Stimulated activated CD4-positive, alpha-beta T cell treated with anti-CD3 and anti-CD28 coated beads, Interleukin-12 subunit alpha, Interleukin-12 subunit beta, amount 100 ng/mL, for 48 hours (primary cell): ENCODE measurements around the gene SLC24A4.

ENCODE experiments used
- DNase-seq, 3 donors: peaks; one replicate each; pipeline ENCODE4 v3.0.0-alpha.2; 2020; ENCODE audit warnings: low read depth in 2 of 3, low spot score in 1 of 3

The SLC24A4 gene

GRCh38 chr14:92472860-92473259 lies 149.9 kb downstream of the SLC24A4 start:
- no peak for DNase-seq

DNA sequence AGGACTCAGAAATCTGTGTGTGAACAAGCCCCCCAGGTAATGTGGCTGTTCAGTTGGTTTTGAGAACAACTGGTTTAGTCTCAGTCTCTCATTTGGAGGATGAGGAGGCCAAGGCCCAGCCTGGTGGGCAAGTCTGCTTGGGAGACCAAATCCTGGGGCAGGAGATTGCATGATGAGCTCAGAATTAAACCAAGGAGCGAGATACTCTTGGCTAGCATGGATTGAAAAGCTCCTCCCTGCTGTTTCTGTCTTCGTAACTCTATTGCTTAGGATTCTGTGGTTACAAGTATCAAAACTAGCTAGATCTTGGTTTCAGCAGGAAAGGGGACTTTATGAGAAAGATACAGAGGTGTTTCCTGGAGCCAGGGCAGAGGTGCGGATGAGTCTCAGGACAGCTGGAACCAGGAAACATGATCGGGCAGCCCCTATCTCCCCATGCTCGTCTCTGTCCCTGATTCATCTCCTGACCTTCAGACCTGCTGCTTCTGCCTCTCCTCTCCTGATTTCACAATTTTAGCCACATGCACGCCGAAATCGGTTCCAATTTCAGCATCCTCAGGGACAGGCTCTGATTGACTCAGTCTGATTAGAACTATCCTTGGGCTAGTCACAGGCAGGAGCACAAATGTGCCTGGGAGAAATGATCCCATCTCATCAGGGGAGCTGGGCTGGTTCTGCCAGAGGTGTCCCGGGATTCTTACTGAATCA lies 150.4 kb downstream of the SLC24A4 start:
- DNase-seq = no peak

DNA sequence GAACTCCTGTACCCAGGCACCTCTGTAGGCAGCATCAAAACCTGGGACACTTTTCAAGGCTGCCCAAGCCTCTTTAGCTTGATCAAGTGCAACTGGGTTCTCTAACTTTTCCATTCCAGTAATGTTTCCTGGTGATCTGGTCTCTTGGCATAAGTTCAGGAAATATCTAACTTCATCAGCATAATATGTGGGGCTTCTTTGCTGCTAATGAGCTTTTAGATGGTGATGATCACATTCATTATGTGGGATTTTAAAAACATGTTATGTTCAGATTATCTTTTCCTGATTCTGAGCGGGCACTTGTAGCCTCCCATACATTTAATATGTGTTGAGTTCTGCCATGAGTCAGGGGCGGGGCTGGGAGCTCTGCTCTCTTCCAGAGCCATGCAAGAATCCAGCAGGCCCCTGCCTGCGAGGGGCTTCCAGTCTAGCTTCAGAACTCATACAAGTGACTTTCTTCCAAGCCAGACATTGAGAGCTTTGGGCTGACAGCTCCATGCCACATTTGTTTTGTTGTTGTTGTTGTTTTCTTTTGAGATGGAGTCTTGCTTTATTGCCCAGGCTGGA lies 151.1 kb downstream of the SLC24A4 start:
- DNase-seq = no peak

DNA sequence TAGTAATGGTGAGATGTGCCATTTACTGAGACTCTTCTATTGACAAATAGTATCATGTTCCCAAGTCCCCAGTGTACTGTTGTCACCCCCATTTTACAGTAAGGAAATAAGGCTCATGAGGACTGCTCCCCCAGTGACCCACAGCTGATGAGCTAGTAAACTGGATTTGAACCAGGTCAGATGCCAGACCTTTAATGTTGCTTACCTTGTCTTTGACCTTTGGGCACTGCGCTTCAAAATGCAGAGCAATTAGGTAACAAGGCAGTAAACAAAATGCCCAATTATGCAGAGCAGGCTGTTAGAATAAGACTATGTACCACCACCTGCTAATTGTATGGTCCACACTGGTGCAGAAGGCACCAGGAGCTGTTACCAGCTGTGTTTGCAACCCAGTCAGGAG lies 152.1 kb downstream of the SLC24A4 start:
- no peak for DNase-seq

DNA sequence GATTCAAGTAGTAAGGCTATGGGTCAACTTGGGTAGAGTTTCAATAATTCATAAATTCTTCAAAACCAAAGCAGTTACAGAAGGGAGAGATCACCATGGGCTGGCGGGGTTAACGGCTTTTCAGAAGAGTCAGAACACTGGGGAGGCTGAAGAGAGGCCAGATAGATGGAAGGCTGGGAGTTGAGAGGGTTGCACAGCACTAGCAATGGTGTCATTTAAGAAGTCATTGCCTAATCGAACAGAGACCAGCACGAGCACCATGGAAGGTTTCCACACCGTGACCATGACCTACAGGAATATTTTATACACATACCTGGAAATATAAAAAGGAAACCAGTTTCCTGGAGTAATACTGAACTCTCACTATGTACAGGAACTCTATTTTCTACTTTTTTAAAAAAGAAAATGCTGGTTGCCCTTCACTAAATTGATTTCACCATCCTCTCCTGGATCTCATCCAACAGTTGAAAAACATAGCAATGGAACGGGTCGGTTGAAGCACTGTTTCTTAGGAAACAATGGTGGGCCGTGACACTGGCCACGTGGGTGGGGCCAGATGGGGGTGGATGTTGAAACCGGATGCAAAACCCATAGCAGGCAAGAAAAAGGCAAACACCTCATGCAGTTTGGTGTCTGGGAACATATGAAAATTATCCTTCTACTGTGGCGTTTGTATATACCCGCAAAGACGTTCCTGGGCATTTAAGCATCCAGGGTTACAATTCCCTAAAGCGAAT lies 152.7 kb downstream of the SLC24A4 start:
- no peak for DNase-seq

- no peak for DNase-seq
Measured at GRCh38 chr14:92480856-92481255, 157.9 kb downstream of the SLC24A4 start.

- no peak for DNase-seq
Measured at GRCh38 chr14:92481386-92481785, 158.4 kb downstream of the SLC24A4 start.

DNA sequence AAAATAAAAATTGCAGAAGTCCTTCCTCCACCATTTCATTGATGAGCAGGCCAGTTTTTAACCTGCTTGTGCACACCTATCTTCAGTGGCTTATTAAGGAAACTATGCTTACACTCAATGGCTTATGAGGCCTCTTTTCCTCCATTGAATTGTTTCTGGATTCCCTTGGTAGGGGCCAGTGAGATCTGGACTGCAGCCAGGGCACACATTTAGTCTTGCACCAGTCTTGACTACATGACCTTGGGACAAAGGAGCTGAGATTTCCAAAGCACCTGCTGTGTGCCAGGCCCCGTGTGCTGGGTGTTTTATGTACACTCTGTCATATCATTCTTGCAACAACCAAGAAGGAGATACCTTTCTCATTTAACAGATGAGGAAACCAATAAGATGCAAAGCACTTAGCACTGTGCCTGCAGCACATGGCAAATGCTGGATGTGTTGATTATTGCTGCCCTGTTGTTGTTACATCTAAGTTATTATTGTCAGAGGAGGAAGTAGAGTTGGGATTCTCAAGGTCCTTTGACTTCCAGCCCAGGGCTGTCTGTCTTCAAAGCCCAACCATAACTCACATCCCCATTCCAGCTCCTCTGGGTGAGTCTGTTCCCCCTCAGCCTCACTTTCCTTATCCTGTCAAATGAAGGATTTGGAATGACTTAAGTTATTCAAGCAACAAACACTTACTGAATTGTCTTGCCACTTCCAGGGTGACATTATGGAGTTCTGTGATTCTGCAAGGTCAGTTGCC lies 159.0 kb downstream of the SLC24A4 start:
- no peak for DNase-seq

GRCh38 chr14:92482621-92483319 lies 159.8 kb downstream of the SLC24A4 start:
- DNase-seq = no peak

DNA sequence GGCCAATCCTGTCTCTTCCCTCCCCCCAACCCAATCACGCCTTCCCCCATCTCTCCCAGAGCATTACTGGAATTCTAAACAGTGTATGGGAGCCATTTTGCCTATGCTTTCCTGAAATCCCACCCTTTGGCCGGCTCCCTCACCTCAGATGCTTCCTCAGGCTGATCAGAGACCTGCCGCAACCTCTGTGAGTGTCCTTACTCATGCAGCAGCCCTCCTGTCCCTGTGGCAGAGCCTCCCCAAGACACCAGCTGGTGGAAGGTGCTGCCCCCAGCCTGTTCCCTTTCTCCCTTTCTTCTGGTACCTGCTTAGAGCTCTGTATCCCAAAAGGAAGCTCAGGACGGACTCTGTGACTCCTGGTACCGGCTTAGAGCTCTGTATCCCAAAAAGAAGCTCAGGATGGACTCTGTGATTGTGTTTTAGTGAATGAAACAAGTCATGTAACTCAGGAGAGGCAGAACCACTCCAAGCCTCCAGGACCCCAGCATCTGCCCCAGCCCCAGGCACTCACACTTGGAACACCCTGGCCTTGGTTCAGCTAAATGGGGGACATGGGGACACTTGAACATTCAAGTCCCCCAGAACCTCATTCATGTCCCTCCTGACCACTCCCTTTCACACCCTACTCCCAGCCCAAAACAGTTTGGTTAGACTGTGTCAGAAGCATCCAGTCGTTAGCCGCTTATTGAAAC lies 161.3 kb downstream of the SLC24A4 start:
- no peak for DNase-seq

- DNase-seq = no peak
Measured at GRCh38 chr14:92486881-92487280, 163.9 kb downstream of the SLC24A4 start.

DNA sequence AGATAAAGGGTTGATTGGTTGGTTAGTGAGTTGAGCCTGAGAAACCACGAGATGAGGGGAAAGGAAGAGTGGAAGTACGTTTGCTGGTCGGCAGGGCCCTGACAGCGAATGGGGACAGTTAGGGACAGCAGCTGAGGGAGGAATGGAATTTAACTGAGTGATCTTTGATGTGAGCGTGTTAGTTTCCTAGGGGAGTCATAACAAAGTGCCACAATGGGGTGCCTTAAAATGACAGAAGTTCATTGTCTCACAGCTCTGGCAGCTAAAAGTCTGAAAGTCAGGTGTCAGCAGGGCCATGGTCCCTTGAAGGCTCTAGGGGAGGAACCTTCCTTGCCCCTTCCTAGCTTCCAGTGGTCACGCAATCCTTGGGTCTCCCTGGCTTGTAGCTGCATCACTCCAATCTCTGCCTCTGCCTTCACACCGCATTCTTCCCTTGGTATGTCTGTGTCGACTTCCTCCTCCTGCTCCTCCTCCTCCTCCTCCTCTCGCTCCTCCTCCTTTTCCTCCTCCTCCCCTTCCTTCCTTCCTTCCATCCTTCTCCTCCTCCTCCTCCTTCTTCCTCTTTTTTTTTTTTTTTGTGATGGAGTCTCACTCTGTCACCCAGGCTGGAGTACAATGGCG lies 164.7 kb downstream of the SLC24A4 start:
- DNase-seq = no peak

GRCh38 chr14:92489394-92490238 lies 166.7 kb downstream of the SLC24A4 start:
- no peak for DNase-seq

DNA sequence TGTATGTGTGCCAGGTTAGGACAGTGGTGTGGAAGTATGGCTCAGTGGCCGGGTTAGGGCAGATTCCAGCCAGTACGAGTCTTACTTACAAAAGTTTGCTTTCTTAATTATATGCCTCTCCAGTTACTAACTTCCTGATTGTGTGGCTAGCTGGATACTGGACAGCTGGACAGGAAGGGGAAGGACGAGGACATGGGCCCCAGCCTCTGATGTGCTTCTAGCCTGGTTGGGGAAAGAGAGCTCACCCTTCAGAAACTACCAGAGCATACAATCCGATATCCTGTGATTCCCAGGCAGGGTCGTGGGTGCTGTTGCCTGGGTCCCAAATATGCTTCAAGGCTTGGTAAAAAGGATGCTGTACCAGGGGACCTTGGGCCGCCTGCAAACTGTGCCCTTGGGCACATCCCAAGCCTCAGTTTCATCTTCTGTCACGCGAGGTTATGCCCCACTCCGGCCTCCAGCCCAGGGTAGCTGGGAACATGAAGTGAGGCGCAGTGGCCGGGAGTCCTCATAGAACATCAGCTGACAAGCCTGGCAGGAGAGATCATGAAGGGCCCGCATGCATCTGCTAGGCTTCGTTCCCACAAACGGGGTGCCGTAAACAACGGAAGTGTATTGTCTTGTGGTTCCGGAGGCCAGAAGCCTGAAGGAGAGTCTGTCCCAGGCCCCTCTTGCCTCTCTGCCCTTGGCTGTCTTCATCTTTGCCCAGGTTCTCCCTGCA lies 167.4 kb downstream of the SLC24A4 start:
- DNase-seq = no peak

DNA sequence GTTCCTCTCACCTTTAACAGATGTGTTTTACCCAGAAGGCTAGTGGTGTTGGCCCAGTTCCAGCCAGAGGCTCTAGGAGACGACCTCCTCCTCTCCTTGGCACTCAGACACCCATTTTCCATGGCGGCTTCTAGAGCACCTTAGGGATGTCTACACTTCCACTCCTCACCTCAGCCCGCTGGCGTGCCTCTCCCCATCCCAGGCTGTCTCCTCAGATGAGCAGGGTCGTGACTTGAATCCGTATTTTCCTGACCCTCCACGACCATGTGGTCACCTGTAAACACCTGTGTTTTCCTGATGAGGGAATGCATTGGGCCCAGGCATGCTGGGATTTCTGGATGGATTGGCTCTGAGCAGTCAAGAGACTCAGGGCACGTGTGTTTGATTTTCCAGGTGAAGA lies 168.8 kb downstream of the SLC24A4 start:
- no peak for DNase-seq

DNA sequence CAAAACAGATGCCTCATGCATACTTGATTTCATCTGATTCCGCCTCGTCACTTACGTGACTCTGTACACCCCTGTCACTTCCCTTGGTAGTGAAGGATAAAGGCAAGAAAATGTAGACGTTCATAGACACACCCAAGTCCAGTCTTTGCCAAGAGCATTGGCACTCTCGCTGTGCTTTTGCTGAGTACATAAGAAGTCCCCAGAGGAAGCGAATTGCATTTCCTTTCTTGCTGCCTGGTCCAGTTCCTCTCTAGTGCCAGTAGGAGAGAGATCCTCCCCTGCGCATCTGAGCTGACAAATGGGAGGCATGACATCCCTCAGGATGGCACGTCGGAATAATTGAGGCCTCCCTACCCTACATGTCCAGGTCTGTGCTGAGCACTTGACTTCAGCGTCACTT lies 169.3 kb downstream of the SLC24A4 start:
- DNase-seq = no peak

GRCh38 chr14:92493024-92493423 lies 170.1 kb downstream of the SLC24A4 start:
- DNase-seq = no peak

- no peak for DNase-seq
Measured at GRCh38 chr14:92493492-92493891, 170.5 kb downstream of the SLC24A4 start.

DNA sequence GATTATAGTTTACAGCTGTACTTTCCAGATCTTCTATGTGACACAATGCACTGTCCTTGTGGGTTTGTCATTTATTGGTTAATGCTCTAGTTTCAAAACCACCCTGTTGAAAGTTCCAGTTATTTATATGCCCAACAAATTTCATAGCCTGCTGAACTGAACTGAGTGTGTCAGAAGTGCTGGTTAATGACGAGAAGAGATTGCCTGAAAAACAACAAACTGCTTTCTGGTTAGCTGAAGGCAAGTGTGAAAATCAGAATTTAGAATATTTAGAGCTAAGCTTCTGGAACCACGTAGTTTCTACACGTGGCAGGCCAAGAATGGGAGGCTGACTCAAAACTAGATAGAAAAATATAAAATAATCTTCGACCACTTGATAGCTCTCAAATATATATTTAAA lies 171.5 kb downstream of the SLC24A4 start:
- DNase-seq = no peak
